HG03060 (cell line): Measurements from ENCODE around the gene GNB3.

Source experiments
- ATAC-seq: cut with Tn5 transposase; IDR thresholded peaks from one replicate; pipeline ENCODE4 v1.9.1; 2021; ENCODE audit warnings: low read depth, moderate number of reproducible peaks; ENCODE audit not compliant: unreplicated experiment

The GNB3 gene

GRCh38 chr12:6823182-6824084, 17.3 kb upstream of the GNB3 start:
- no peak for ATAC-seq

GRCh38 chr12:6824085-6824775, 16.5 kb upstream of the GNB3 start:
- ATAC-seq, result no peak

GRCh38 chr12:6824901-6825381, 15.8 kb upstream of the GNB3 start:
- ATAC-seq, result no peak

- no peak for ATAC-seq
Observed at GRCh38 chr12:6825398-6826124, 15.2 kb upstream of the GNB3 start.

GRCh38 chr12:6826125-6826733, 14.5 kb upstream of the GNB3 start:
- no peak for ATAC-seq

GRCh38 chr12:6826734-6827436, 13.8 kb upstream of the GNB3 start:
- ATAC-seq, result no peak

GRCh38 chr12:6827437-6827911, 13.3 kb upstream of the GNB3 start:
- no peak for ATAC-seq

GRCh38 chr12:6827982-6828780, 12.5 kb upstream of the GNB3 start, which contains the start of gene P3H3:
P3H3 (plus strand) TSS chr12:6828407; CDS start chr12:6828441, 34 bp downstream.
- no peak for ATAC-seq

- no peak for ATAC-seq
Observed at GRCh38 chr12:6828781-6829535, 11.8 kb upstream of the GNB3 start.

GRCh38 chr12:6829536-6830220, 11.0 kb upstream of the GNB3 start:
- ATAC-seq, result no peak

GRCh38 chr12:6830286-6830890, 10.3 kb upstream of the GNB3 start:
- no peak for ATAC-seq

GRCh38 chr12:6830999-6831398, 9.7 kb upstream of the GNB3 start:
- no peak for ATAC-seq

GRCh38 chr12:6831450-6831995, 9.2 kb upstream of the GNB3 start:
- ATAC-seq, result no peak

- ATAC-seq, result no peak
Observed at GRCh38 chr12:6832125-6832524, 8.6 kb upstream of the GNB3 start.

GRCh38 chr12:6833189-6833890, 7.4 kb upstream of the GNB3 start:
- no peak for ATAC-seq

GRCh38 chr12:6834254-6834653, 6.5 kb upstream of the GNB3 start:
- no peak for ATAC-seq
